Psoas muscle (tissue), 8 donors: Measurements from ENCODE around the gene TRDN. TPM values are rescaled to one million over a fixed set of nuclear protein-coding genes. Genes with fewer than 3 reads are reported as not detected.

Experiments used
- ATAC-seq, 4 donors: fragments of 200-7000 bp; cut with Tn5 transposase; one replicate each; pipeline ENCODE4 v1.9.1; 2020; ENCODE audit warnings: moderate library complexity in 3 of 4, mild to moderate bottlenecking in 2 of 4
- DNase-seq, 2 donors: peaks; one replicate each; pipeline ENCODE4 v3.0.0-alpha.2; 2020
- H3K27ac ChIP-seq: fragments of 200-600 bp; one replicate; pipeline ENCODE4 v1.8.0; 2022
- H3K27me3 ChIP-seq, 3 donors: fragments of 200-600 bp in 1 of 3; one replicate each; pipeline versions ENCODE4 v1.6.1 to v1.8.0; 2013 to 2022; ENCODE audit warnings: low read length in 2 of 3, mild to moderate bottlenecking in 2 of 3, moderate library complexity in 1 of 3; ENCODE audit not compliant: insufficient read depth in 3 of 3
- H3K36me3 ChIP-seq, 2 donors: fragments of 200-600 bp in 1 of 2; one replicate each; pipeline versions ENCODE4 v1.6.1 to v1.8.0; 2013 to 2022; ENCODE audit warnings: low read depth in 1 of 2, mild to moderate bottlenecking in 1 of 2, moderate library complexity in 1 of 2; ENCODE audit not compliant: insufficient read depth in 1 of 2
- H3K4me1 ChIP-seq: fragments of 200-600 bp; one replicate; pipeline ENCODE4 v1.8.0; 2022
- H3K4me3 ChIP-seq: fragments of 200-600 bp; one replicate; pipeline ENCODE4 v1.8.0; 2022; ENCODE audit warnings: mild to moderate bottlenecking
- H3K9me3 ChIP-seq: fragments of 200-600 bp; one replicate; pipeline ENCODE4 v1.8.0; 2022
- CTCF ChIP-seq: fragments of 200-600 bp; IDR thresholded peaks from one replicate; pipeline ENCODE4 v1.8.0; 2022; ENCODE audit warnings: antibody characterized with exemption
- WGBS, 3 donors: extraction: QIAGEN DNeasy Blood & Tissue Kit; methylation state at CpG; one replicate each; pipeline versions ENCODE4 v1.1.6 to v1.1.7; 2013; 5-methylcytosine and 5-hydroxymethylcytosine counted together
- intact Hi-C, 2 donors: fragments of 100-400 bp; cut with DNase I; formaldehyde crosslinking; loops; one replicate each; pipeline versions ENCODE4 v1.11.0 to v1.14.2; 2022
- polyA plus RNA-seq, 3 donors: library from polyadenylated mRNA; stranded (reverse); fragments of 200-250 nt; gene quantifications; one replicate each; pipeline ENCODE4 v1.2.3, GENCODE V29; 2013
- total RNA-seq, 4 donors: library from RNA; stranded (reverse); fragmentation: NEBNext Ultra II Directional in 2 of 4; extraction: Animal tissue kit (Norgen Biotek cat#: 25700) in 2 of 4; gene quantifications; one replicate each; pipeline versions ENCODE4 v1.2.1 to v1.2.4, GENCODE V29; 2021 to 2023
- donor health status: healthy with polysubstance abuse.
- donor health status: DM: no; HTN: no; CAD: no; lungs with moderate emphysema.
- donor health status: Bipolar disorder and iron deficiency.
- donor health status: healthy.
- donor health status: DM: yes; HTN: yes; CAD: no.
- donor health status: DM: no; HTN: no; CAD: no.
- donor health status: DM: no; HTN: no; CAD: no.
- donor health status: DM: yes; HTN: yes; CAD: no.

TRDN gene
- total and polyA plus RNA-seq, 7 donors: 79.7 to 1,361 (median 399) TPM

- no peak for TF ChIP-seq CTCF
These were observed 460.0 kb downstream of the TRDN start for GRCh38 chr6:123176706-123177105.

GRCh38 chr6:123171341-123172115 is 465.2 kb downstream of the TRDN start:
- DNase-seq (no peak), ATAC-seq (no peak)
- H3K9me3 ChIP-seq: no peaks in the 10 kb centered on the region
- WGBS, 3 donors: 62 to 71% (median 65%) methylated on average over 5 of the region's 5 CpGs
- no peak overlapping the region for H3K4me3 ChIP-seq
- H3K27me3 ChIP-seq: no peaks in the 10 kb centered on the region
- TF ChIP-seq CTCF: no peak
- H3K27ac ChIP-seq: no peak overlapping the region
- peaks cover 0 to 2% of the 10 kb centered on the region in 2 donors for H3K36me3 ChIP-seq
- intact Hi-C loops: no loop called here
- H3K4me1 ChIP-seq: peaks cover 15% of the 10 kb centered on the region

More at GRCh38 chr6:123176706-123177105, 460.0 kb downstream of the TRDN start:
- DNase-seq (no peak), ATAC-seq (no peak)
- Histone ChIP-seq H3K27me3 (no peaks in the 10 kb centered on the region), H3K9me3 (no peaks in the 10 kb centered on the region), H3K4me3 (no peak overlapping the region), H3K4me1 (no peaks in the 10 kb centered on the region), H3K27ac (no peak overlapping the region), H3K36me3 (peaks cover 0 to 35% of the 10 kb centered on the region in 2 donors)
- intact Hi-C loops: no loop called here
- WGBS, 3 donors: 93 to 100% (median 93%) methylated on average over 1 of the region's 1 CpG

GRCh38 chr6:123169774-123170095 is 467.0 kb downstream of the TRDN start:
- DNase-seq: no peak
- Histone ChIP-seq H3K4me3 (no peak overlapping the region), H3K4me1 (peaks cover 15% of the 10 kb centered on the region), H3K27me3 (no peaks in the 10 kb centered on the region), H3K9me3 (no peaks in the 10 kb centered on the region), H3K36me3 (no peaks in the 10 kb centered on the region), H3K27ac (peak overlapping the region; percentile 66)
- ATAC-seq: peak in 1 of 4 donors; percentile 29
- intact Hi-C loops: no loop called here
- 70 to 72% (median 71%) methylated on average over 2 of the region's 2 CpGs for WGBS, 3 donors
- TF ChIP-seq CTCF: no peak

GRCh38 chr6:123168892-123169773 is 467.6 kb downstream of the TRDN start:
- intact Hi-C loops: no loop called here
- H3K9me3 ChIP-seq: no peaks in the 10 kb centered on the region
- no peak overlapping the region for H3K4me3 ChIP-seq
- no peaks in the 10 kb centered on the region for H3K27me3 ChIP-seq
- 55 to 61% (median 59%) methylated on average over 2 of the region's 2 CpGs for WGBS, 3 donors
- no peak for TF ChIP-seq CTCF
- H3K4me1 ChIP-seq: peaks cover 15% of the 10 kb centered on the region
- DNase-seq (peak in 1 of 2 donors; percentile 32), ATAC-seq (peak; percentile 64 to 97 (median 92))
- H3K36me3 ChIP-seq: no peaks in the 10 kb centered on the region
- H3K27ac ChIP-seq: peak overlapping the region; percentile 66
